ENCODE measurements around the gene ACBD6.

Gene ACBD6

DNA sequence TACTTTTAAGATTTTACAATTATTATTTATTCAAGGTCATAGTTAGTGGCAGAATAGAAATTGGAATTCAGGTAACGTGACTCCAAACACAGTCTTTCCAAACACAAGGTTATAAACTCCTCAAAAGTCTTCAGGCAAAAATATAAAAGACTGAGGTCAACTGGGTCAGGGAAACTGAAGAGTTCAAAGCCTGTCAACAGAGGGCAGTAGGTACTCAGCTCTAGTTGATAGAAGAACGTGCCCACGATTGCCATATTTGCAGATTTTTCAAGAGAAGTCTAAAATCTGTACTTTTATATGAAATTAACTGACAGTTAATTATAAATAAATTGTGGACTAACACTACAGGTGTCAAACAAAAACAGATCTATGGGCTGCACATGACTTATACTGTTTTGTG, 137.3 kb downstream of the ACBD6 start:
- DNase-seq = no peak

DNA sequence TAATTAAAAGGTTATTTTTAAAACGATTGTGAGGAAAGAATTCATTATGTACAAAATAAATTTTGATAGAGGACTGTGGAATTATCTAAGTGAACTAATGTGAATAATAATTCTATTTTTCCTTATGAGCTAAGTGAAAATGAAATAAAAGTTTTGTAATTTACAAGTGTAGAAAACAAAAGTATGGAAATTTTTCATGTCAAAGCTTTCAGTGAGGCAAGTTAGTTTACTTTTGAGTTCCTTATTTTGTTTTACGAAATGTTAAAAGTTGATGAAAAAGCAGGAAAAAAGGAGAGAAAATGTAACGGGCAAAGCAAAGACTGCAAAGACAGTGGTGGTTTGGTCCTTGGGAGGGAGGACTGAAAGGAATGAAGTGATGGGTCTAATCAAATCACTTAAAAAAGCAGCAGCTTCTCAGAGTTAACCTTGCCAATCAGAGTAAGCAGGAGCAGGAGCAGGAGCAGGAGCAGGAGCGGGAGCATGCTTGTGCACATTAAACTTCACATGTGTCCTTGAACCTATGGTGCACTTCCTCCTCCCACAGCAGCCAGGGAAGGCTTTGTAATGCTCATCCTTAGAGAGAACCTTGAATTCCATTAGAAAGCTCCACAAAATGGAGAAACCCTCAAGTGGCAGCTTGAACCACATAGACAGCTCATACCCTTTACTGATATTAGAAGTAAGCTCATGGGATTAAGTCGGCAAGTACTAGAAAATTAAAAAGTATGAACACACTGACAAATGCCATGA, 139.0 kb downstream of the ACBD6 start:
- DNase-seq = no peak

DNA sequence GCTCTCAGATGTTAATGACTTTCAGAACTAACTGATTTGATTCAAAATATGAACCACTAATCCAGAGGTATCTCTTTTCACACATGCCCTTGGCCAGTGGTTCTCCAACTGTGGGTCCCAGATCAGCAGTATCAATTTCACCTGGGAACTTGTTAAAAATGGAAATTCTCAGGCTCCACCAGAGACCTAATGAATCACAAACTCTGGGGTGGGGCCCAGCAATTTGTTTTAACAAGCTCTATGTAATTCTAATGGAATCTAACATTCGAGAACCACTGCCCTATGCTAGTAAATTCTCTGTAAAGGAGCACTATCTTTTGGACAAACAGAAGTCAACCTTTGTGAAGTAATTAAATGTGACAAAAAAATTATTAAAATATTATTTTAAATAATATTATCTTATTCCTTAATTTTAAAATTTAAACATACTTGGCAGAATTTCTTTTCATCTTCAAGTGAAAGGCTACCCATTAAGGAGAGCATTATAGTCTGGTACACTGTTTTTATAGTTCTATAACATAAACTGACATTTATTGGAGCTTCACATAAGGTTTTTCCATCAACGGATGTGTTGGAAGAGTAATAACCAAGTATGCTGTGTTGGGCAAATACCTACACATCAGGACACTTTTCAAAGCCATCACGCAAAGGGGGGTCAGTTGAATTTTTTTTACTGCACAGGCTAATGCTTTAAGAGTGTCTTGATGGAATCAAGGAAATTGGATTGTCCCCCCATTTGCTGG, 141.9 kb downstream of the ACBD6 start:
- DNase-seq = no peak

DNA sequence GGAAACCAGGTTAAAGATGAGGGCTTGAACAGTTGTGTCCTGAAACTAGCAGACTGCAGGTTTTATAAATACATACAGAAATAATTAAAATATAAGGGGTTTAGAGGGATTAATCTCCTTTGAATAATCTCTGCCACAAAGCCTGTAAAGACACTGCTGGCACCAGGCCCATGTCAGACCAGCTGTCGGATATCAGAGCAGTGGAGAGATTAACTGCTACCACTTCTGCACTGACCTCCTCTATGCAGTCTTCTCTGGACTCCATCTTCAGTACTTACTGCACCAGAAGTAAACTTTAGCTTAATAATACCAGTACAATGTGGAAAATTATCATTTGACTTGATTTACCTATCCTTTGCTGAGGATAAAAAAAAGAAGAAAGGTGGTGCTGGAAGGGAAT, 143.7 kb downstream of the ACBD6 start:
- DNase-seq = no peak

DNA sequence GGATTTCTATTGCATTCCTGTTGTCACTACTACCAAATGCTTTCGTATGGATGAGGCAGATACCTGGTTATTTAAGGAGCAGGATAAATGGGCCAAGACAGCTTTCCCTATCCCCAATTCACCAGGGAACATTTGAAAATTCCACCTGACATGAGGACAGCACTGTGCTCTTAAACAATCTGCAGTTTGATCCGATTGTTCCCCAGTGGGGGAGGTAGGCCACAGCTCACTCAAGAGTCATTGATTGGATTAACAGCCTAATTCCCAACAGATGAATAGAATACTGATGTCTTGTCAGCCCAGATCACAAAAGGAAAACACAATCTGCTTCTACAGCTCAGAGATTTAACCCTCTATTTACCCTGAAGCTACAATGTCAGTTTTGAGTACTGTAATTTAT, 148.4 kb downstream of the ACBD6 start:
- no peak for DNase-seq

DNA sequence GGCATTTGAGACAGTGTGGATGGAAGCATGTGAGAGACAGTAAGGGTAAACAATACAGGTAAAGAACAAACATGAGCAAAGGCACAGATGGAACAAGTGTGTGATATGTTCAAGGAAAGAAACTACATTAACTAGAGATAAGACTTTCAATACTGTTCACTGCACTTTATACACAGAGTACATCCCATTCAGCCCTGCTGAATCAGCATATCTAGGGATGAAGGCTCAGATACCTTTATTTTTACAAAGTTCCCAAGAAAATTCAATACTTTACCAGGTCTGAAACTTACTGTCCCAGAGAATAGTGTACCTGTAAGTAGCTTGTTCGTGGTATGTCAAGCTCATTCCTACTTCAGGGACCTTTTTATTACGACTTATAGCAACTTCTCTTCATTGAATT, 149.8 kb downstream of the ACBD6 start:
- no peak for DNase-seq

DNA sequence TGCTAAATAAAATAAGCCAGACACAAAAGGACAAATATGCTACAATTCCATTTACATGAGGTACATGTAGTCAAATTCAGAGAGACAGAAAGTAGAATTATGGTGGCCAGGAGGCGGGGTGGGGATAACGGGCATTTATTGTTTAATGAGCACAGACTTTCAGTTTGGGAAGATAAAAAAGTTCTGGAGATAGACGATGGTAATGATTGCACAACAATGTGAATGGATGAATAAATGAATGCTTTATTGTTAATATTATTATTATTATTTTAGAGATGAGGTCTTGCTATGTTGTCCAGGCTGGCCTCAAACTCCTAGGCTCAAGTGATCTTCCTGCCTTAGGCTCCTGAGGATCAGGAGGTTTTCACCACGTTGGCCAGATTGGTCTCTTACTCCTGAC, 150.4 kb downstream of the ACBD6 start:
- no peak for DNase-seq

DNA sequence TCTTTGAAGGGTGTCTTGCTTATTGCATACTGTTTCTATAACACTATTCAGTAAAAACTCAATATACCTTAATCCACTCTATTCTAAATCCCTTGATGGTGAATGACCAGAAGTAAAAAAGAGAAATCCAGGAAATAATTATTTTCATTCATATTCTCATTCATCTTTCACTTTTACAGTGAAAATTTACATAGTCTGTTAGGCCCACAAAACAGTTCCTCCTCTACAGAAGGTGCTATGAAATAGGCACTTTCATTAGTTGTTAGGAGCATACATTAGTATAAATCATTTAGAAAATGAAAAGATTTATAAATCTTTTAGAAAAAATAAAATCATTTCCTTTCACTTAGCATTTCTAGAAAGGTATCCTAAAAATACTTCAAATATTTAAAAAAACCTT, 157.2 kb downstream of the ACBD6 start:
- no peak for DNase-seq

DNA sequence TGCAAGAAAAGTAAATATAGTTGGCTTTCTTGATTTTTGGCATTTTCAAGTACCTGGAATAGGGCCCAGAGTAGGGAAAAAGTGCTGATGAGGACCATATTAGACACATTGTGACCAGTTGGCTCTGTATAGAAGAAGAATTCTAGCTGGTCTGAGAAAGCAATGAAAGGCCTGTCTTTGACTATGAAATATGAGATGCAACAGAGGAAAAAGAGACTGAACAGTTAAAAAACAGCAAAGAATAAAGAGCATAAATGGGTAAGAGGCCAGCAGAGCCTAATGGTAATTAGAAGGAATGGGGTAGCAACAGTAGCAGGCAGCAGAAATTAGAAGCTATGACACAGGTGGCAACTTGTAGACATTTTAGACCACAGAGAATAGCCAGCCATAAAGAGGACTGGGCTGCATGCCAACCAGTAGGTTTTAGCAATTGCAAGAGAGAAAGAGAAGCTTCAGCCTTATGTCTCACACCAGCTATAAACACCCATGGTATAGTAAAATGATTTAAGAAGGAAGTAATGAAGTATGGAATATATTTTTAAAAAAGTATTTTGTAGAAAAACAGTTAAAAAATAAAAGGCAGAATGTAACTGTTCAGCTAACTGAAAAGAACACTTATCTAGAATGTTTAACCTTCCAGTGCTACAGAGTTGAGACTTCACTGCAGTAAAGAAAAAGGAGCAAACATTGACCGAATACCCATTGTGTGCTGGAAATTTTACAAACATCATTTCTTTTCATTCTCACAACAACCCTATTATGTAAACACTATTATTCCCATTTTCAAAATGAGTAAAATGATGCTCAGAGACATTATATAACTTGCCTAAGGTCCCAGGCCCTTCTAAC, 158.2 kb downstream of the ACBD6 start:
- peak; percentile 92 for DNase-seq

DNA sequence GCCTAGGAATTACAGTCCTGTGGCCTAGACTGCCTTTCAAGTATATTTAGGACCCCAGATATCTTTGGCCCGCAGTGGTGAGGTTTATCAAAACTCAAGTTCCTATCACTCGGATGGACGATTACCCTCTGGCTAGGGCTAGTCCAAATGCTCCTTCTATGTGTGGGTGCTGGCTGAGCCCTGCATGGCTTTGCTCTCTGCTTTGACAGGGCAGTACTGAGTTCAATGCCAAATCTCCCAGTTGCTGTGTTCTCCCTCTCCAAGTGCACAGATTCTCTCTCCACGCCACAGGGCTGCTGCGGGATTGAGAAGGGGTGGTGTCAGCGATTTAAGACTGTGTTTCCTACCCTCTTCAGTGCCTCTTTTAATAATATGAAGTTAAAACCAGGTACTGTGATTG, 175.3 kb downstream of the ACBD6 start:
- no peak for DNase-seq

DNA sequence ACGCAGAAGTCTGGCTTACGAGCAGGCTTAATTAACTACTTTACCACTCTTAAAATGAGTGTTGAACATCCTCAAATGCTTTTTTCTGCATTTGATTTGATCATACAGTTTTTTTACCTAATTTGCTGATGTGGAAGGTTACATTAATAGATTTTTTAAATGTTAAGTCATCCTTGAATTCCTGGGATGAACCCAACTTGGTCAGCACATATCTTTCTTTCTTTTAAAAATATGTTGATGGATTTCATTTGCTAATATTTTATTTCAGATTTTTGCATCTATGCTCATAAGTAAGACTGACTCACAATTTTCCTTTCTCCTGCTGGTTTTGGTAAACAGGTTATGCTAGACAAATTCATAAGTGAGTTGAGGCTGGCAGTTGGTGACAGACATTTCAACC, 189.5 kb downstream of the ACBD6 start:
- no peak for DNase-seq

DNA sequence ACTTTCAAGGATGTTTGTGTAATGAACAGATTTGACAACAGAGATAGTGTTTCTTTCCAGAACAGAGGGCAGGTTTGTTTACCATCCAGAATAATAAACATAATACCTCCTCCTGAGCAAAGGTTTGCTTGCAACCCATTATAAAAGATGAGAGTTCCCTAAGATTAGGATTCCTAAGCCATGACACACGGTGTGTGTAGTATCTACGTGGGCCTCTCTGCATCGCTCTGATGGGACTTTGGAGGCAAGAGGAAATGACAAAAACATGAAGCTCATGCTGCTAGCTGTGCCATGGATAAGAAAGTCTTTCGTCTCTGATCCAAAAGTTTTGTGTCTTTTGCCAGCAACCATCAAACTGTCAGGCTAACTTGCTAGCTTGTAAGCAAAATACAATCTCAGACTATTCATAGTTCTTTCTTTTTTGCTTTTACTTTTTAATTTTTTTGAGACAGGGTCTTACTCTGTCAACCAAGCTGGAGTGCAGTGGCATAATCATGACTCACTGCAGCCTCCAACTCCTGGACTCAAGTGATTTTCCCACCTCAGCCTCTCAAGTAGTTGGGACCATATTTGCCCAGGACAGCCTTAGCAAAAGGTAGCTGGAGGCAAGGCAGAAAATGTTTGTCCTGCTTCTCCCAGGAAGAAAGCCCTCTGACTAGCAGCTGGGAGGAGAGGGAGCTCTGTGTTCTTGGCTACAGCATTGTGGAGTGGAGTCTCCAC, 191.2 kb downstream of the ACBD6 start:
- no peak for DNase-seq

DNA sequence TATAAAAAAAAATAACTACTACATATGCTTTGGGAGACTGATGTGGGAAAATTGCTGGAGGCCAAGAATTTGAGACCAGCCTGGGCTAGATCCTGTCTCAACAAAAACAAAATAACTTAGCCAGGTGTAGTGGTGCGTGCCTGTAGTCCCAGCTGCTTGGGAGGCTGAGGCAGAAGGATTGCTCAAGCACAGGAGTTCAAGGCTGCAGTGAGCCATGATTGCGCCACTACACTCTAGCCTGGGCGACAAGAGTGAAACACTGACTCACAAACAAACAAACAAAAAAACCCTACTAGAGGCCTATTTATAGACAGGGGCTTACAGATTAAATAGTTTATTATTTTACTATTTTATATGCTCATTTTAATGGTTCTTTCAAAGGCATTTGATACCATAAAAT, 192.3 kb downstream of the ACBD6 start:
- DNase-seq = no peak

DNA sequence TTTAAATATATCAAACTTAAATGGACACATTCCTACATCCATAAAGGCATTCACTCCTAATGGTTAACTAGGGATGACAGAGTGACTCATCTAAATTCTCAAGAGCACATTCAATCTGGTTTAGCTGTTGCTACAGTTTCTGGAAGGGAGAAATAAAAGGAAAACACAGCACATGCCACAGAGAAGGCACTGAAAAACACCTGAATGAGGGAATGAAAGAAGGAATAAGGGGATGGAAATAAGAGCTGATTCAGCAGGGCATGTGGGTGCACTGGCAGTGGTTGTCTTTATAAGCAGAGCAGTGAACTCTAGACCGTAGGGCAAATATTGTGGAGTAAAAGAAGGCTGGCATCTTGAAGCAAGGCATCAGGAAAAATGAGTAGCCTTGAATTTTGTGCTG, 193.0 kb downstream of the ACBD6 start:
- DNase-seq = no peak

DNA sequence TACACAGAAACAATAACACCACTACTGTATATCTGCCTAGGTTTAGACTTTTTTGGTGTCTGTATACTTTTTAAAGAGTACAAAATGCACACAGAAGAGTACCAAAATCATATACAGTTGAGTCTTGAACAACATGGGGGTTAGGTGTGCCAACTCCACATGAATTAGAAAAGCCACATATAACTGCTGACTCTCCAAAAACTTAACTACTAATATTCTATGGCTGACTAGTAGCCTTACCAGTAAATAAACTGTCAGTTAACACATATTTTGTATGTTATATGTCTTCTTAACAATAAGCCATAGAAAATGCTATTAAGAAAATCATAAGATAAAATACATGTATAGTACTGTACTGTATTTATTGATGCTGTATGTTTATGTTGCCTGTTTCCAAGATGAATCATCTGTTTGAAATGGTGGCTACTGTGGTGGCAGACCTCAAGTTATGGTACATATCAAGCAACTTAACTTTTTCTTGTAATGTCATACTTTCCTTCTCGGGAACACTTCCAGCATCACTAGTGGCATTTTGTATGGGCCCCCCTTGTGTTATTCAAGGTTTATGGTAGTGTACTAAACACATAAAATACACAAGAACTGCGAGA, 201.1 kb downstream of the ACBD6 start:
- DNase-seq = no peak

DNA sequence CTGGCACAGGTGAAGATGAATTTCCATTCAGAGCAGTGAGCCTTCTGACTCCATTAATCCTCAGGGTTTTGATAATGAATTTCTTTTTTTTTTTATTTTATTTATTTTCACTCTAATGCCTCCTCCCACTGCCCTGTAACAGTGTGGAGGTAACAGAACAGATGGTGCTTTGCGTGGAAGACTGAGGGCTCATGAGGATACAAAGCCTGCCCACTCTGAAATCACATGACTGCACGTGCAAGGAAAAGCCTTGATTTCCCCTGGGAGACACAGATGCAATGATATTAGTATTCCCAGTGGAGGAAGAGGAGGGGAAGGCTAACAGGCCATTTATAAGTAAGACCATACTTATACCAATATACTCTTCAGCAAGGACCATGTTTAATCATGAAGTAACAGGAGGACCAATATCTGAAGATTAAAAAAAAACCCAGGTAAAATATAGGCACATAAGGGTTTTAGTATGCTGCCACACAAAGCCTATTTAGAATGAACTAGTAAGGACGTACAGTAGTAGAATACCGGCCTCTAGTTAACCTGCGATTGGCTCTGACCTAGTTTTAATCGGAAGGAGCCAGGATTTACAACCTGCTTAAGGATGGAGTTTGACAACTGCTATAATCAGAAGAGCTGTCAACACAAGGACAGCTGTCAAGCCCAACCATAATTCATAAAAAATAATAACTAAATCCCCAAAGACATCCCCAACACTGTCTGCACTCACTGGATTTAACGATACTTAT, 202.7 kb downstream of the ACBD6 start:
- DNase-seq = no peak

DNA sequence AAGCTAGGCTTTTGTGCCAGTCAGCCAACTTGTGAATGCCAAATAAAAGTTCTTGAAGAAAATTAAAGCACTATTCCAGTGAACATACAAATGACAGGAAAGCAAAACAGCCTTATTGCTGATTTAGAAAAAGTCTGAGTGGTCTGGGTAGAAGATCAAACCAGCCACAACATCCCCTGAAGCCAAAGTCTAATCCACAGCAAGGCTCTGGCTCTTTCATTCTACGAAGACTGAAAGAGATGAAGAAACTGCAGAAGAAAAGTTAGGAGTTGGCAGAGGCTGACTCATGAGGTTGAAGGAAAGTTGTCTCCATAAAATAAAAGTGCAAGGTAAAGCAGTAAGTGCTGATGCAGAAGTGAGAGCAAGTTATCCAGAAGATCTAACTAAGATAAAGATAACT, 206.4 kb downstream of the ACBD6 start:
- DNase-seq = no peak

DNA sequence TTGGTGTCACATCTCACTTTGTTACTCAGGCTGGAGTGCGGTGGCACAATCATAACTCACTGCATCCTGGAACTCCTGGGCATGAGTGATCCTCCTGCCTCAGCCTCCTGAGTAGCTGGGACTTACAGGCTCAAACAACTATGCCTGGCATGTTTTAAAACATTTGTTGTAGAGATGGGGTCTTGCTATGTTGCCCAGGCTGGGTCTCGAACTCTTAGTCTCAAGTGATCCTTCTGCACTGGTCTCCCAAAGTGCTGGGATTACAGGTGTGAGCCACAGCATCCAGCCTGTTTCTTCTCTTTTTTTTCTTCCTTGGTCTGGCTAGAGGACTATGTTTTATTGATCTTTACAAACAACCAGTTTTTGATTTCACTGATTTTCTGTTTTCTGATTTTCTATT, 207.7 kb downstream of the ACBD6 start:
- no peak for DNase-seq

DNA sequence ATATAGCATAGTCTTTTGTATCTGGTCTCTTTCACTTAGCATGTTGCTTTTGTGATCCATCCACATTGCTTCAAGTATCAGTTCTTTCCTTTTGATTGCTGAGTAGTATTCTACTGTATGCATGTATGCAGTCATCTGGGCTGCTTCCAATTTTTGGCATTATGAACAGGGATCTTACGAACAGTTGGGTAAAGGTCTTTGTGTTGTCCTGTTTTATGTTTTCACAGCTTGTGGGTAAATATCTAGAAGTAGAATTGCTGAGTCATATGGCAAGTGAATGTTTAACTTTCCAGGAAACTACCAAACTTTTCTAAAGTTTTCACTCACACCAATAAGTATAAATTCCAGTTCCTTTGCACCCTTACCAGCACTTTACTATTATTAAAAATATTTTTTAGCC, 211.4 kb downstream of the ACBD6 start:
- DNase-seq = no peak

DNA sequence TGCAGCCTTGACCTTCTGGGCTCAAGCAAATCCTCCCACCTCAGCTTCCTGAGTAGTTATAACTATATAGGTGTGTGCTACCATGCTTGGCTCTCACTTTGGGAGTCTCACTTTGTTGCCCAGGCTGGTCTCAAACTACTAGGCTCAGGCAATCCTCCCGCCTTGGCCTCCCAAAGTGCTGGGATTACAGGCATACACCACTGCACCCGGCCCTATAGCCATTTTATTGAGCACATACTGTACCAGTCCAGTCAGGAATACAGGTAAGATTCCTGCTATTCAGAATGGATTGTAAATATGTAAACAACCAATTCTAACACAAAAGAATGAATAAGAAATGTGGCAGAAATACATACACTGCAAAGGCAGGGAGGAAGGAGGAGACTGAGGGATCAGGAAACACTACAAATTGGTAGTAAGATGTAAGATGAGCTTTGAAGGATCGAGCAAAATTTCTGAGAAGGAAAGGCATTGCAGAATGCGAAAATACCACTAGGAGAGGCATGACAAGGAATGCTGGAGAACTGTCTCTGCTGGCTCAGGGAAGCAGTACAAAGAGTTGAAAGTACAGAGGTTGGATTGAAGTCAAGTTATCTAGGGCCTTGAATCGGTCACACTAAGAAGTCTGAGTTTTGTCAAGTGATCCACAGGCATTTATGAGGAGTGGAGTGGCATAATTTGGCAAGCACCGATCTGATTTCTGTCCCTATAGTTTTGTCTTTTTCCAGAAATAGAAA, 211.9 kb downstream of the ACBD6 start:
- no peak for DNase-seq

DNA sequence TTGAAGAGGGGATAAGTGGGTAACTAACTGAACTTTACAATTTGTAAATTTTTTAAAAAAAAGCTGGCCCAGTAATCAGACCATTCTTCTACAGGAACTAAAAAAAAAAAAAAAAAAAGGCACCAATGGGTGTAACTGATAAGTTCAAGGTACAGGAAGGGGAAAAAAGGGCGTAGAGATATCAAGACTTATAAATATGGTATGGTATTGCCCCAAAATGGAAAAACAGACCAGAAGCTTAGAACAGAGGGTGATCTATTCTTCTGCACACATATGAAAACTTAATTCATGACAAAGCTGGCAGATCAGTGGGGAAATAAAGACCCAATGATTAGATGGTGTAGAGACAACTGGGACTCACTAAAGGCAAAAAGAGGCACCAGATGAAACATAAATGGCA, 213.4 kb downstream of the ACBD6 start:
- no peak for DNase-seq
